GM23338 (cell line): ENCODE results near the gene PTGDS.

Experiments
- CREB1 ChIP-seq: fragments of 250-450 bp; sonication (Bioruptor Pico); IDR thresholded peaks from 2 replicates; pipeline ENCODE4 v1.5.0; 2020; ENCODE audit warnings: low read depth, mild to moderate bottlenecking, moderate library complexity
- CTCF ChIP-seq, 2 experiments: fragments of 200-600 bp in 1 of 2; sonication (generic) in 1 of 2; conservative IDR thresholded peaks; 2 replicates each; pipeline versions ENCODE4 v1.5.1 to v1.6.1; 2016 to 2017; ENCODE audit warnings: antibody characterized with exemption in 2 of 2, low read depth in 2 of 2, mild to moderate bottlenecking in 2 of 2, moderate library complexity in 1 of 2
- EZH2 ChIP-seq: fragments of 200-600 bp; sonication (generic); IDR thresholded peaks from one replicate; pipeline ENCODE4 v1.8.0; 2017; ENCODE audit warnings: antibody characterized with exemption, mild to moderate bottlenecking, low read depth; ENCODE audit not compliant: unreplicated experiment
- EZH2phosphoT487 ChIP-seq: fragments of 200-600 bp; sonication (generic); IDR thresholded peaks from one replicate; pipeline ENCODE4 v1.8.1; 2018; ENCODE audit warnings: antibody characterized with exemption; ENCODE audit not compliant: unreplicated experiment
- POLR2AphosphoS5 ChIP-seq: IDR thresholded peaks from 2 replicates; pipeline ENCODE4 v1.6.1; 2016; ENCODE audit warnings: antibody characterized with exemption, low read depth
- REST ChIP-seq: IDR thresholded peaks from one replicate; pipeline ENCODE4 v1.6.1; 2018; ENCODE audit warnings: antibody characterized with exemption; ENCODE audit not compliant: unreplicated experiment
- ZNF462 ChIP-seq: fragments of 250-450 bp; sonication (Bioruptor Pico); IDR thresholded peaks from 2 replicates; pipeline ENCODE4 v1.5.0; 2020; ENCODE audit warnings: mild to moderate bottlenecking, moderate library complexity

GRCh38 chr9:136969774-136970173, 7.5 kb upstream of the PTGDS start:
- TF ChIP-seq POLR2AphosphoS5 (no peak), ZNF462 (CRISPR knock-in tag) (no peak), EZH2 (no peak), EZH2phosphoT487 (no peak), CREB1 (CRISPR knock-in tag) (no peak), CTCF (conservative IDR thresholded peaks at IDR 0.05; ENCODE audit: low read depth in 2 of 2) (no peak), REST (no peak)
